SK-N-MC (cell line): ENCODE measurements around the gene SRSF9.

Experiments
- DNase-seq: peaks from one replicate; pipeline ENCODE4 v3.0.0-alpha.2; 2011; ENCODE audit warnings: low read depth, low spot score
- H3K27ac ChIP-seq: fragments of 200-600 bp; sonication (generic); 2 replicates; pipeline ENCODE4 v1.5.1; 2016; ENCODE audit warnings: mixed run types
- H3K36me3 ChIP-seq: fragments of 200-600 bp; sonication (generic); 2 replicates; pipeline ENCODE4 v1.6.1; 2017; ENCODE audit warnings: antibody characterized with exemption, low read length, mixed read lengths; ENCODE audit not compliant: insufficient read depth
- H3K4me3 ChIP-seq: fragments of 200-600 bp; sonication (generic); 2 replicates; pipeline ENCODE4 v1.5.1; 2016
- H3K9ac ChIP-seq: fragments of 200-600 bp; sonication (generic); 2 replicates; pipeline ENCODE4 v1.8.0; 2017; ENCODE audit warnings: mixed run types, mixed read lengths; ENCODE audit not compliant: insufficient read length
- H3K9me3 ChIP-seq: fragments of 200-600 bp; sonication (generic); 2 replicates; pipeline ENCODE4 v1.6.1; 2017; ENCODE audit warnings: low read depth, mild to moderate bottlenecking, antibody characterized with exemption, low read length, moderate library complexity, mixed read lengths
- EZH2 ChIP-seq: fragments of 200-600 bp; sonication (generic); IDR thresholded peaks from one replicate; pipeline ENCODE4 v1.6.1; 2017; ENCODE audit warnings: antibody characterized with exemption
- FOXP2 ChIP-seq: optimal IDR thresholded peaks from 2 replicates; pipeline ENCODE3; 2011; ENCODE audit warnings: mild to moderate bottlenecking, moderate library complexity; ENCODE audit not compliant: insufficient read depth; ENCODE audit errors: extremely low read length, control extremely low read depth
- POLR2AphosphoS5 ChIP-seq: IDR thresholded peaks from 2 replicates; pipeline ENCODE4 v1.6.1; 2012; ENCODE audit warnings: mild to moderate bottlenecking, low read depth, low read length, borderline replicate concordance

Gene SRSF9

DNA sequence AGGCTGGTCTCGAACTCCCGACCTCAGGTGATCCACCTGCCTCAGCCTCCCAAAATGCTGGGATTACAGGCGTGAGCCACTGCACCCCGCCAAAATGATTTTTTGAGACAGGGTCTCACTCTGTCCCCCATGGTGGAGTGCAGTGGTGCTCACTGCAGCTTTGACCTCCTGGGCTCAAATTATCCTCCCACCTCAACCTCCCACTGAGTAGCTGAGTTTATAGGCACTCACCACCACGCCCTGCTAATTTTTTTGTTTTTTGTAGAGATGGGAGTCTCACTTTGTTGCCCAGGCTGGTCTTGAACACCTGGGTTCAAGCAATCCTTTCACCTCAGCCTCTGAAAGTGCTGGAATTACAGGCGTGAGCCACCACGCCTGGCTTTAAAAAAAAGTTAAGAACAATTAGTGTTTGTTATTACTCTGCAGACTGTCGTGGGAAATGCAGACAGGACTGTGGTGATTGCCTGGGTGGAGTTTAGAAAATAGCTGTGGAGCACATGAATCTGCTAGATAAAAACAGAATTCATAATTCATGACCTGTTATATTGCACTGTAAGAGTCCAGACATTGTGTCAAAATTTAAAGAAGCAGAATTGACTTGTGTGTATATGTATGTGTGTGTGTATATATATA is 40.8 kb downstream of the SRSF9 start:
- no peak for DNase-seq
- Histone ChIP-seq H3K27ac (no peak overlapping the region), H3K9ac (no peak overlapping the region), H3K9me3 (no peaks in the 10 kb centered on the region), H3K4me3 (no peak overlapping the region), H3K36me3 (no peaks in the 10 kb centered on the region)
- TF ChIP-seq EZH2 (no peak), FOXP2 (no peak), POLR2AphosphoS5 (no peak)

DNA sequence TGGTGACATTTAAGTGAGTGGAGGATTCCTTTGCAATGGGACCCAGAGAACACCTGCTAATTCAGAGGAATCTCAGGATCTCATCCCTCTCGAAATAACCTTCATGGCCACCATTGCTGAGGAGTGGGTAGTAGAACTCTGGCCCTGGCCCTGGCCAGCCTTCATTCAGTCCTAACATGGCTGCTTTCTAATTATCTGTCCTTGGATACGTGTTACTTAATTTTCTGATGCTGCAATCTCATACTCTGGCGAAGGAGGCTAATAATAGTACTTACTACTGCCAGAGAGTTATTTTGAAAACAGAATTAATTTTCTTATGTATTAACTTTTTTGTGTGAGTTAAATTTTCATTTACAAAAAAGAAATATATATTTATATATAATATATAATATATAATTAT is 43.8 kb downstream of the SRSF9 start:
- Histone ChIP-seq H3K9ac (no peak overlapping the region), H3K9me3 (no peaks in the 10 kb centered on the region), H3K4me3 (no peak overlapping the region), H3K36me3 (no peaks in the 10 kb centered on the region), H3K27ac (no peak overlapping the region)
- TF ChIP-seq POLR2AphosphoS5 (no peak), EZH2 (no peak), FOXP2 (no peak)
- no peak for DNase-seq

DNA sequence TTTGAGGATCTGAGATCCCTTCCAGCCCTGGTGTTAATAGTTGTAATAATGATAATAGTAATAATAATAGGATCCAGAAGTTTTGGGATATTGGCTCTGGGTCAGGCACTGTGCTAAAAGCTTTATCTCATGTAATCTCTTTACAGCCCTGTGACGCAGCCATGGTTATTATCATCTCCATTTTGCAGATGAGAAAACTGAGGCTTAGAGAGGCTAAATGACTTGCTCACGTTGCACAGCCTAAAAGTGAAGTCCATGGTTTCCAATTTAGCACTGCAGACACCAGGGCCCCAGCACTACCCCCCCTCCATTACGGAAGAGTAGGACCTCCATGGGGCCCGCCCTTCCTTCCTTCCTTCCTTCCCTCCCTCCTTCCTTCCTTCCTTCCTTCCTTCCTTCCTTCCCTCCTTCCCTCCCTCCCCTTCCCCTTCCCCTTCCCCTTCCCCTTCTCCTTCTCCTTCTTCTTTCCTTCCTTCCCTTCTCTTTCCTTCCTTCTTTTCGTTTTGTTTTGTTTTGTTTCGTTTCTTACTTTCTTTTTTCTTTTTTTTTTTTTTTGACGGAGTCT is 46.6 kb downstream of the SRSF9 start:
- Histone ChIP-seq H3K36me3 (no peaks in the 10 kb centered on the region), H3K27ac (no peak overlapping the region), H3K9ac (no peak overlapping the region)

DNA sequence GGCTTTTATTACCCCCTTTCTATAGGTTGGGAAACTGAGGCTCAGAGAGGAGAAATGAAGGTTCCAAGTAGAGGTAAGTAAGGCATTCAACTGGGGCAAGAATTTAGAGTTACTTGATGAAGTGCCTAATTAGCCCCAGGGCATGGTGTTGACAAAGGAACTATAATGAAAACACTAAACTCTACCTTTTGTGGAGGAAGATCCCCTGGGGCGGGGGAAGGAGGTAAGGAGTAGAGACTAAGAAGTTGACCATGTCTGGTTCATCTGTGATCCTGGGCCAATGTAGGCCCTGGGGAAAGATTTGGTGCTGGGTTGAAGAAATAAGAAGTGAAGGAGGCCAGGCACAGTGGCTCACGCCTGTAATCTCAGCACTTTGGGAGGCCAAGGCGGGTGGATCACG is 47.8 kb downstream of the SRSF9 start:
- no peaks in the 10 kb centered on the region for H3K9me3 ChIP-seq
- no peak overlapping the region for H3K9ac ChIP-seq
- TF ChIP-seq POLR2AphosphoS5 (no peak), FOXP2 (no peak), EZH2 (no peak)
- H3K4me3 ChIP-seq = no peak overlapping the region
- H3K36me3 ChIP-seq = no peaks in the 10 kb centered on the region
- no peak overlapping the region for H3K27ac ChIP-seq
- DNase-seq = no peak

More for the DNA sequence above, 46.6 kb downstream of the SRSF9 start:
- Histone ChIP-seq H3K4me3 (no peak overlapping the region), H3K9me3 (no peaks in the 10 kb centered on the region)
- TF ChIP-seq EZH2 (no peak), FOXP2 (no peak), POLR2AphosphoS5 (no peak)
- DNase-seq = no peak

DNA sequence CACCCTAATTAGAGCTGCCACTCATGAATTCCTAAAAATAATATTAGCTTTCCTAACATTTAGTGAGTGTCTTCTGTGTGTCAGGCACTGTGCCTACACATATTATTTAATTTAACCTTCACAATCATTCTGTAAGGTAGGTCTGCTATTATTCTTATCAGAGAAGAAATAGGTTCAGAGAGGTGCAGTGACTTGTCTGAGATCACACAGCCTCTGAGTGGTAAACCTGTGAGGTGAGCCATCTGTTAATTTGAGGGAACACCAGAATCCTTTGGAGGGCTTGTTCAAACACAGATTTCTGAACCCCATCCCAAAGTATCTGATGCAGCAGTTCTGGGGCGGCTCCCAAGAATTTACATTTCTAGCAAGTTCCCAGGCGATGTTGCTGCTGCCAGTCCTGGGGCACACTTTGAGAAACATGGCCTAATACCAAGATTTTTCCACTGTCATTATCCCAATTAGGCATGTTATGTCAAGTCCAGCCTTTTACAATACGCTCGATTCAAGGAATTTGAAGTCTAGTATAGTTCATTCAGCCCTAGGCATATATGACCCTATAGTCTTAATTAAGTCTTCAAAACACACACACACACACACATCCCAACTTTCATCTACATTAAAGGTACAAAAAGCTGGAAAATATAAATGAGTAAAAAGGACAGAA is 51.5 kb downstream of the SRSF9 start:
- Histone ChIP-seq H3K9ac (no peak overlapping the region), H3K9me3 (no peaks in the 10 kb centered on the region), H3K36me3 (no peaks in the 10 kb centered on the region), H3K4me3 (no peak overlapping the region), H3K27ac (no peak overlapping the region)
- DNase-seq = no peak
- no peak for TF ChIP-seq EZH2
- TF ChIP-seq POLR2AphosphoS5 = no peak
- TF ChIP-seq FOXP2 = no peak

DNA sequence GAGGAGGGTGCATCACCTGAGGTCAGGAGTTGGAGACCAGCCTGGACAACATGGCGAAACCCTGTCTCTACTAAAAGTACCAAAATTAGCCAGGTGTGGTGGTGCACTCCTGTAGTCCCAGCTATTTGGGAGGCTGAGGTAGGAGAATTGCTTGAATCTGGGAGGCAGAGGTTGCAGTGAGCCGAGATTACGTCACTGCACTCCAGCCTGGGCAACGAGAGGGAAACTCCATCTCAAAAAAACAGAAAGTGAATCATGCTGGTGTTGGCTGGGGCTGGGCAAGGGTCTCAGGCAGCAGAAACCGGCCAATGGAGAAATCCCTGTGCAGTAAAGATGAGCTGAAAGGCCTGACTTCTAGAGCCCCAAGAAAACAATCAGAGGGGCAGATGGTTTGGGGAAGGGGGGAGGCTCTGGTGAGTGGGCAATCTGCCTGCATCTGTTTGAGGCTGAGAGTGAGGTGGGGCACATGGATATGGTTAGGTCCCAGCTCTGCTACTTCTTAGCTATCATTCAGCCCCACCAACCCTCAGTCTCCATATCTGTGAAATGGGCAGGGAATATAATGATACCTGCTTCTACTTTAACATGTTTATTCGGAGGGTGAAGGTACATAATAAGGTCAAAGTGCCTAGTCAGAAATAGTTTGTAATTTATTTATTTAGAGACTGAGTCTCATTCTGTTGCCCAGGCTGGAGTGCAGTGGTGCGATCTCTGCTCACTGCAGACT is 52.9 kb downstream of the SRSF9 start:
- H3K36me3 ChIP-seq = no peaks in the 10 kb centered on the region
- H3K27ac ChIP-seq = no peak overlapping the region
- no peaks in the 10 kb centered on the region for H3K9me3 ChIP-seq
- H3K4me3 ChIP-seq = no peak overlapping the region
- DNase-seq = no peak
- TF ChIP-seq FOXP2 = no peak
- no peak for TF ChIP-seq EZH2
- TF ChIP-seq POLR2AphosphoS5 = no peak
- H3K9ac ChIP-seq = no peak overlapping the region

DNA sequence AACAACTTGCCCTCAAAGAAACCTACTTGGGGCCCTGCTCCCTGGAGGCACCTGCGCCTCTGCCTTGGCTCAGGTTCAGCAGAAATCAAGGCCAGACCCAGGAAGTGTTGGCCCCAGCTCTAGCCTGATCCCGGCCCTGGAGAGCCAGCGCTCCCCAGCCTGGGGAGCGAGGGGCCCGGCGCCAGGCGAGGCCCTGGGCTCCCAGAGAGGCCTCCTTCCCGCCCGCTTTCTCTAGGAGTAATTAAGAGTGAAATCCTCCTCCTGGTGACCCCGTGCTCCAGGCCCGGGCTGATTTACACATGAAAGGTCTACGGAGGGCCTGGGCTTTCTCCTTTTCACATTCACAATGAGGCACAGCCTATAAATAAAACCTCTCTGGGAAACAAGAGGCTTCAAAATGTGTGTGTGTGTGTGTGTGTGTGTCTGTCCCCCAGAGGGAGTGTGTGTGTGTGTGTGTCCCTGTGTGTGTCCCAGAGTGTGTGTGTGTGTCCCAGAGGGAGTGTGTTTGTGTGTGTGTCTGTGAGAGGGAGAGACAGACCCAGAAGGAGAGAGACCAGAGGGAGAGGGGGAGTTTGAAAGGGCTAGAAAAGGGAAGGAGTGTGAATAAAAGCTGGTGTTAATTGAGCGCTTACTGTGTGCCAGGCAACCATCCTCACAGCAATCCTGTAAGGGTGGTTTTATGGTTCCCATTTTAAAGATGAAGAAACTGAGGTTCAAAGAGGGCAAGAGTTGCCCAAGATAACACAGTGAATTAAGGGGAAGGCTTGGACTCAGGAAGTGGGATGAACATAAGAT is 55.5 kb downstream of the SRSF9 start:
- Histone ChIP-seq H3K4me3 (no peak overlapping the region), H3K9me3 (no peaks in the 10 kb centered on the region), H3K36me3 (no peaks in the 10 kb centered on the region), H3K27ac (0 out of 2 replicates have a peak overlapping the region, but pooled peaks have one; percentile 26), H3K9ac (peak overlapping the region; percentile 6)
- DNase-seq = no peak
- TF ChIP-seq POLR2AphosphoS5 (no peak), FOXP2 (no peak), EZH2 (no peak)

DNA sequence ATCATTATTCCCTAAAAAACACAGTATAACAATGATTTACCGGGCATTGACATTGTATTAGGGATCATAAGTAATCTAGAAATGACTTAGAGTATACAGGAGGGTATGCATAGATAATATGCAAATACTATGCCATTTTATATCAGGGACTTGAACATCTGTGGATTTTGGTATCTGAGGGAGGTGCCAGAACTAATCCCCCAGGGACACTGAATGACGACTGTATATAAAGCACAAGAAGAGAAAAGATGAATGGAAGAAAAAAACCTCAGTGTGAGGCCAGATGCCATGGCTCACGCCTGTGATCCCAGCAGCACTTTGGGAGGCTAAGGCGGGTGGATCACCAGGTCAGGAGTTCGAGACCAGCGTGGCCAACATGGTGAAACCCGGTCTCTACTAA is 57.1 kb downstream of the SRSF9 start:
- DNase-seq = no peak
- Histone ChIP-seq H3K4me3 (no peak overlapping the region), H3K9me3 (no peaks in the 10 kb centered on the region), H3K36me3 (no peaks in the 10 kb centered on the region), H3K9ac (no peak overlapping the region), H3K27ac (no peak overlapping the region)
- TF ChIP-seq FOXP2 (no peak), EZH2 (no peak), POLR2AphosphoS5 (no peak)
